Endodermal cell (in vitro differentiated cells): ENCODE measurements around the gene CHST2. TPM values are rescaled to one million over a fixed set of nuclear protein-coding genes. Genes with fewer than 3 reads are reported as not detected.

Experiments used
- DNase-seq: peaks from one replicate; pipeline ENCODE4 v3.0.0-alpha.2; 2017
- H3K27ac ChIP-seq: 2 replicates; pipeline ENCODE4 v1.5.1; 2013; ENCODE audit warnings: mild to moderate bottlenecking, low read depth, low read length, moderate library complexity
- H3K27me3 ChIP-seq: 2 replicates; pipeline ENCODE4 v1.6.1; 2013; ENCODE audit warnings: mild to moderate bottlenecking, low read length, moderate library complexity; ENCODE audit not compliant: insufficient read depth, control insufficient read depth, poor library complexity, severe bottlenecking
- H3K36me3 ChIP-seq: 2 replicates; pipeline ENCODE4 v1.7.0; 2013; ENCODE audit warnings: mild to moderate bottlenecking, low read length, moderate library complexity; ENCODE audit not compliant: control insufficient read depth, insufficient read depth
- H3K4me1 ChIP-seq: one replicate; pipeline ENCODE4 v1.7.0; 2013; ENCODE audit warnings: low read length; ENCODE audit not compliant: control insufficient read depth, insufficient read depth
- H3K4me3 ChIP-seq: 2 replicates; pipeline ENCODE4 v1.5.1; 2013; ENCODE audit warnings: mild to moderate bottlenecking, low read length, moderate library complexity
- H3K9ac ChIP-seq: 2 replicates; pipeline ENCODE4 v1.6.1; 2013; ENCODE audit warnings: mild to moderate bottlenecking, low read length, moderate library complexity; ENCODE audit not compliant: poor library complexity, severe bottlenecking; ENCODE audit errors: extremely low read depth
- H3K9me3 ChIP-seq: 2 replicates; pipeline ENCODE4 v1.6.1; 2013; ENCODE audit warnings: mild to moderate bottlenecking, low read length, moderate library complexity; ENCODE audit not compliant: control insufficient read depth
- H3K27ac Mint-ChIP-seq: 2 replicates; pipeline ENCODE4 v1.8.0; 2020; ENCODE audit warnings: mixed read lengths
- H3K27me3 Mint-ChIP-seq: 2 replicates; pipeline ENCODE4 v1.8.0; 2021; ENCODE audit warnings: mild to moderate bottlenecking, mixed read lengths; ENCODE audit not compliant: insufficient read depth
- H3K36me3 Mint-ChIP-seq: 2 replicates; pipeline ENCODE4 v1.8.0; 2020; ENCODE audit warnings: low read depth, mixed read lengths
- H3K4me1 Mint-ChIP-seq: 2 replicates; pipeline ENCODE4 v1.8.0; 2020; ENCODE audit warnings: mixed read lengths
- H3K4me3 Mint-ChIP-seq: 2 replicates; pipeline ENCODE4 v1.8.0; 2020; ENCODE audit warnings: mild to moderate bottlenecking, moderate library complexity, mixed read lengths
- H3K9me3 Mint-ChIP-seq: 2 replicates; pipeline ENCODE4 v1.8.0; 2020; ENCODE audit warnings: mild to moderate bottlenecking, mixed read lengths
- CTCF ChIP-seq: fragments of 200-600 bp; sonication (generic); conservative IDR thresholded peaks from 2 replicates; pipeline ENCODE4 v1.5.0; 2021; ENCODE audit warnings: antibody characterized with exemption, mild to moderate bottlenecking
- WGBS, 2 experiments: methylation state at CpG; one replicate each; pipeline versions ENCODE4 v1.1.5 to v1.1.7; 2013; ENCODE audit warnings: missing lambda C conversion rate in 2 of 2, mixed read lengths in 1 of 2; ENCODE audit not compliant: insufficient coverage in 1 of 2, insufficient read length in 1 of 2; 5-methylcytosine and 5-hydroxymethylcytosine counted together
- total RNA-seq, 2 donors: library from RNA; stranded (reverse); fragmentation: NEBNext Ultra II Directional in 1 of 2; extraction: Animal tissue kit (Norgen Biotek cat#: 25700) in 1 of 2; gene quantifications; 2 replicates in 1 of 2; 3 replicates in 1 of 2; pipeline ENCODE4 v1.2.1, GENCODE V29; 2021

CHST2 gene
- total RNA-seq, 2 donors from 2014 or later = 3.4 to 7.2 TPM

- Histone ChIP-seq H3K27me3 (no peaks in the 10 kb centered on the region), H3K9me3 (no peaks in the 10 kb centered on the region), H3K9ac (no peak overlapping the region), H3K4me3 (no peak overlapping the region), H3K36me3 (no peaks in the 10 kb centered on the region), H3K4me1 (no peaks in the 10 kb centered on the region), H3K27ac (no peak overlapping the region)
- no peak overlapping the region for H3K4me3 Mint-ChIP-seq
- H3K27ac Mint-ChIP-seq = no peak overlapping the region
- no peaks in the 10 kb centered on the region for H3K36me3 Mint-ChIP-seq
- TF ChIP-seq CTCF = no peak
- H3K9me3 Mint-ChIP-seq = no peaks in the 10 kb centered on the region
- peaks cover 14% of the 10 kb centered on the region for H3K4me1 Mint-ChIP-seq
- DNase-seq = no peak
- no peaks in the 10 kb centered on the region for H3K27me3 Mint-ChIP-seq
- WGBS, 2 experiments = 73 to 100% methylated on average over 3 to 5 of the region's 5 CpGs
These were observed 8.8 kb downstream of the CHST2 start for GRCh38 chr3:143128227-143128955.

GRCh38 chr3:143132246-143132980 lies 12.8 kb downstream of the CHST2 start:
- no peak overlapping the region for H3K9ac ChIP-seq
- Mint-ChIP-seq H3K4me1 (peaks cover 1% of the 10 kb centered on the region), H3K27me3 (no peaks in the 10 kb centered on the region), H3K36me3 (no peaks in the 10 kb centered on the region), H3K27ac (no peak overlapping the region), H3K4me3 (no peak overlapping the region), H3K9me3 (no peaks in the 10 kb centered on the region)
- no peak overlapping the region for H3K27ac ChIP-seq
- no peaks in the 10 kb centered on the region for H3K36me3 ChIP-seq
- no peak overlapping the region for H3K4me3 ChIP-seq
- TF ChIP-seq CTCF = no peak
- H3K9me3 ChIP-seq = no peaks in the 10 kb centered on the region
- H3K27me3 ChIP-seq = no peaks in the 10 kb centered on the region
- DNase-seq = no peak
- WGBS, 2 experiments = 93 to 100% methylated on average over 2 to 3 of the region's 3 CpGs
- H3K4me1 ChIP-seq = no peaks in the 10 kb centered on the region

- no peaks in the 10 kb centered on the region for H3K9me3 Mint-ChIP-seq
- H3K27me3 Mint-ChIP-seq = no peaks in the 10 kb centered on the region
- TF ChIP-seq CTCF = no peak
- H3K27ac Mint-ChIP-seq = no peak overlapping the region
- H3K4me3 ChIP-seq = no peak overlapping the region
- H3K27ac ChIP-seq = no peak overlapping the region
- no peaks in the 10 kb centered on the region for H3K36me3 ChIP-seq
- no peaks in the 10 kb centered on the region for H3K27me3 ChIP-seq
- no peak for DNase-seq
- no peak overlapping the region for H3K9ac ChIP-seq
- no peak overlapping the region for H3K4me3 Mint-ChIP-seq
- WGBS, 2 experiments = 73% methylated on average over 1 of the region's 1 CpG; no CpG with 5 or more reads in 1 of the 2 experiments
- no peaks in the 10 kb centered on the region for H3K36me3 Mint-ChIP-seq
- peaks cover 1% of the 10 kb centered on the region for H3K4me1 Mint-ChIP-seq
- H3K4me1 ChIP-seq = no peaks in the 10 kb centered on the region
- no peaks in the 10 kb centered on the region for H3K9me3 ChIP-seq
These were observed 14.9 kb downstream of the CHST2 start for GRCh38 chr3:143134471-143134870.
